OCI-LY7 (cell line): Measurements from ENCODE around the gene CYB5A.

Experiments
- EZH2phosphoT487 ChIP-seq: fragments of 200-600 bp; sonication (generic); IDR thresholded peaks from 2 replicates; pipeline ENCODE4 v1.6.1; 2018; ENCODE audit warnings: low read depth, borderline replicate concordance, mild to moderate bottlenecking, mixed run types, antibody characterized with exemption, low read length, moderate library complexity, mixed read lengths
- TF ChIP-seq, protein P1 (sequence below): fragments of 200-600 bp; sonication (generic); conservative IDR thresholded peaks from 2 replicates; pipeline ENCODE4 v1.5.1; 2014; ENCODE audit warnings: mild to moderate bottlenecking, antibody characterized with exemption, low read length, moderate library complexity, mixed read lengths

DNA sequence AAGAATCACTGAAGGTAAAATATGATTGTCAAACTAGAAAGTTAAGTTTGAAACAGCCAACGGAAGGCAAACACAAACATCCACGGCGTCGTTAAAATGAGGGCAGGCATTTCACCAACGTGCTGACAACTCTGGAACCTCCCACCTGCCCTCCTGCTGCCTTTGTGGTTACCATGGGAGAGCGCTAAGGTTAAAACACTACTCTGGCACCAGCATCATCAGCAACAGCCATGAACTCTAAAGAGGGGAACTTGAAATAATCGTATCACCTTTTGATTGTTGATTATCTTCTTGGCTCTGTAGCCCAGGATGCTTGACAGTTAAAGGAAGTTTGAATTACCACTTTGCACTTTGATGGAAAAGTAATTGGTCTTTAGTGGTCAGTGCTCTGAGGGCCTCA is 34.7 kb downstream of the CYB5A start:
- TF ChIP-seq, protein P1, sequence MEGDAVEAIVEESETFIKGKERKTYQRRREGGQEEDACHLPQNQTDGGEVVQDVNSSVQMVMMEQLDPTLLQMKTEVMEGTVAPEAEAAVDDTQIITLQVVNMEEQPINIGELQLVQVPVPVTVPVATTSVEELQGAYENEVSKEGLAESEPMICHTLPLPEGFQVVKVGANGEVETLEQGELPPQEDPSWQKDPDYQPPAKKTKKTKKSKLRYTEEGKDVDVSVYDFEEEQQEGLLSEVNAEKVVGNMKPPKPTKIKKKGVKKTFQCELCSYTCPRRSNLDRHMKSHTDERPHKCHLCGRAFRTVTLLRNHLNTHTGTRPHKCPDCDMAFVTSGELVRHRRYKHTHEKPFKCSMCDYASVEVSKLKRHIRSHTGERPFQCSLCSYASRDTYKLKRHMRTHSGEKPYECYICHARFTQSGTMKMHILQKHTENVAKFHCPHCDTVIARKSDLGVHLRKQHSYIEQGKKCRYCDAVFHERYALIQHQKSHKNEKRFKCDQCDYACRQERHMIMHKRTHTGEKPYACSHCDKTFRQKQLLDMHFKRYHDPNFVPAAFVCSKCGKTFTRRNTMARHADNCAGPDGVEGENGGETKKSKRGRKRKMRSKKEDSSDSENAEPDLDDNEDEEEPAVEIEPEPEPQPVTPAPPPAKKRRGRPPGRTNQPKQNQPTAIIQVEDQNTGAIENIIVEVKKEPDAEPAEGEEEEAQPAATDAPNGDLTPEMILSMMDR = no peak
- no peak for TF ChIP-seq EZH2phosphoT487
